Adrenal gland (tissue), 5 donors: Measurements from ENCODE around the gene KIRREL3.

Source experiments
- POLR2A ChIP-seq, 2 donors: fragments of 450-650 bp; IDR thresholded peaks; one replicate each; pipeline ENCODE4 v1.6.1; 2017; ENCODE audit warnings: antibody characterized with exemption in 2 of 2, mild to moderate bottlenecking in 2 of 2, moderate library complexity in 1 of 2
- TF ChIP-seq, protein P1 (sequence below), 6 experiments: fragments of 450-650 bp in 4 of 6; fragments of 200-600 bp in 2 of 6; sonication (generic) in 1 of 6; IDR thresholded peaks; 1 replicate in 5 of 6; 2 replicates in 1 of 6; pipeline versions ENCODE4 v1.5.1 to v1.8.0; 2016 to 2021; ENCODE audit warnings: antibody characterized with exemption in 6 of 6, mild to moderate bottlenecking in 2 of 6, moderate library complexity in 1 of 6
- donor health status: DM: no; HTN: no; CAD: no.

DNA sequence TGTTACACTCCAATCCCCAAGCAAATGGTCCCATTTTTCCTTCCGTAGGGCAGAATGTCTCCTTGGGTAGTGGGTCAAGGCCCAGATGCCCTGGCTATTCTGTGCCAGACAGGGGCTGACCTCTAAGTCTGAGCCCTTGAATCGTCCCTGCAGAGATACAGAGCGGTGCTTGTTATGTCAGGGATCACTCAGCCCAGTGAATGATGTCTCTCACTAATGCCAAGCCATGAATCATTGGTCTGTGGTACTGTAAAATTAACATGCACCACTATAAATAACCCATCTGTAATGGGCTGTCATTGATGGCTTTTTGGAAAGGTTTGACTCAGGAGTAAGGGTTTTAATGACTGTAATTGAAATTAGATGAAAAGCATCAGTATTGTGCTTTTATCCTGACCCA is 35.3 kb upstream of the KIRREL3 start:
- TF ChIP-seq, protein P1, sequence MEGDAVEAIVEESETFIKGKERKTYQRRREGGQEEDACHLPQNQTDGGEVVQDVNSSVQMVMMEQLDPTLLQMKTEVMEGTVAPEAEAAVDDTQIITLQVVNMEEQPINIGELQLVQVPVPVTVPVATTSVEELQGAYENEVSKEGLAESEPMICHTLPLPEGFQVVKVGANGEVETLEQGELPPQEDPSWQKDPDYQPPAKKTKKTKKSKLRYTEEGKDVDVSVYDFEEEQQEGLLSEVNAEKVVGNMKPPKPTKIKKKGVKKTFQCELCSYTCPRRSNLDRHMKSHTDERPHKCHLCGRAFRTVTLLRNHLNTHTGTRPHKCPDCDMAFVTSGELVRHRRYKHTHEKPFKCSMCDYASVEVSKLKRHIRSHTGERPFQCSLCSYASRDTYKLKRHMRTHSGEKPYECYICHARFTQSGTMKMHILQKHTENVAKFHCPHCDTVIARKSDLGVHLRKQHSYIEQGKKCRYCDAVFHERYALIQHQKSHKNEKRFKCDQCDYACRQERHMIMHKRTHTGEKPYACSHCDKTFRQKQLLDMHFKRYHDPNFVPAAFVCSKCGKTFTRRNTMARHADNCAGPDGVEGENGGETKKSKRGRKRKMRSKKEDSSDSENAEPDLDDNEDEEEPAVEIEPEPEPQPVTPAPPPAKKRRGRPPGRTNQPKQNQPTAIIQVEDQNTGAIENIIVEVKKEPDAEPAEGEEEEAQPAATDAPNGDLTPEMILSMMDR (IDR thresholded peaks at IDR 0.05): no peak
- TF ChIP-seq POLR2A (IDR thresholded peaks at IDR 0.05): no peak
